Cardiac muscle cell (in vitro differentiated cells and primary cell): ENCODE results near the gene TBC1D10B. TPM values are rescaled to one million over a fixed set of nuclear protein-coding genes. Genes with fewer than 3 reads are reported as not detected.

Source experiments
- DNase-seq, 2 donors: peaks; one replicate each; pipeline versions ENCODE4 v3.0.0 to v3.0.0-alpha.2; 2010 to 2017; ENCODE audit warnings: low read depth in 1 of 2, low spot score in 1 of 2
- H3K27ac ChIP-seq: fragments of 200-600 bp; sonication (generic); 2 replicates; pipeline ENCODE4 v1.5.1; 2016
- H3K27me3 ChIP-seq: fragments of 200-600 bp; sonication (generic); 2 replicates; pipeline ENCODE4 v1.6.0; 2016; ENCODE audit warnings: control low read depth
- H3K36me3 ChIP-seq: fragments of 200-600 bp; sonication (generic); 2 replicates; pipeline ENCODE4 v1.5.1; 2016; ENCODE audit warnings: control low read depth
- H3K4me1 ChIP-seq: fragments of 200-600 bp; sonication (generic); 2 replicates; pipeline ENCODE4 v1.8.1; 2017; ENCODE audit warnings: low read depth, mild to moderate bottlenecking, mixed run types
- H3K4me3 ChIP-seq: fragments of 200-600 bp; sonication (generic); 2 replicates; pipeline ENCODE4 v1.5.1; 2016; ENCODE audit warnings: mild to moderate bottlenecking
- H3K9me3 ChIP-seq: fragments of 200-600 bp; sonication (generic); 2 replicates; pipeline ENCODE4 v1.5.1; 2017; ENCODE audit warnings: low read depth, mild to moderate bottlenecking, control low read depth
- polyA plus RNA-seq: library from polyadenylated mRNA; unstranded; fragments of >200 nt; fragmentation: Nextera tagmentation; extraction: Ambion mirVana; gene quantifications from 2 replicates; pipeline ENCODE4 v1.2.1, GENCODE V29; 2016
- total RNA-seq: library from RNA; depleted of rRNA; stranded (reverse); fragments of >200 nt; gene quantifications from 2 replicates; pipeline ENCODE4 v1.2.3, GENCODE V29; 2016
- TF ChIP-seq, protein P1 (sequence below): IDR thresholded peaks from 2 replicates; pipeline ENCODE4 v1.5.1; 2012; ENCODE audit warnings: low read depth, mild to moderate bottlenecking, low read length

Gene TBC1D10B
- total and polyA plus RNA-seq, 2 experiments from 2014 or later = 39.9 to 58.4 TPM

DNA sequence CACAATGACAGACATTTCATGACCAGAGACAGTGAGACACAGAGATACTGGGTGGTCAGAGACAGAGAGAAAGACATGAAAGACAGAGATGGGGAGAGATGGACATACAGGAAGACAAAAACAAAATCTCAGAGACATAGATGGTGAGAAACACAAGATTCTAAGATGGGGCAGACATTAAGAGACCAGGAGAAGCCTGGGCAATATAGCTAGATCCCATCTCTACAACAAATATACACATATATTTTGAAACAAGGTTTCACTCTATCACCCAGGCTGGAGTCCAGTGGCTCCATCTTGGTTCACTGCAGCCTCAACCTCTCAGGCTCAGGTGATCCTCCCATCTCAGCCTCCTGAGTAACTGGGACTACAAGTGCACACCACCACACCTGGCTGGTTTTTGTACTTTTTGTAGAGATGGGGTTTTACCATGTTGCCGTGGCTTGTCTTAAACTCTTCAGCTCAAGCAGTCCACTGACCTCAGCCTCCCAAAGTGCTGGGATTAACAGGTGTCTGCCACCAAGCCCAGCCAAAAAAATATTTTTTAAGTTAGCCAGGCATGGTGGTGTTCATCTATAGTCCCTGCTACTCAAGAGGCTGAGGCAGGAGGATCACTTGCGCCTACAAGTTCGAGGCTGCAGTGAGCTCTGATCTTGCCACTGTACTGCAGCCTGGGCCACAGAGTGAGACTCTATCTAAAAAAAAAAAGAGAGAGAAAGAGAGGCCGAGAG, 9.9 kb upstream of the TBC1D10B start:
- TF ChIP-seq, protein P1, sequence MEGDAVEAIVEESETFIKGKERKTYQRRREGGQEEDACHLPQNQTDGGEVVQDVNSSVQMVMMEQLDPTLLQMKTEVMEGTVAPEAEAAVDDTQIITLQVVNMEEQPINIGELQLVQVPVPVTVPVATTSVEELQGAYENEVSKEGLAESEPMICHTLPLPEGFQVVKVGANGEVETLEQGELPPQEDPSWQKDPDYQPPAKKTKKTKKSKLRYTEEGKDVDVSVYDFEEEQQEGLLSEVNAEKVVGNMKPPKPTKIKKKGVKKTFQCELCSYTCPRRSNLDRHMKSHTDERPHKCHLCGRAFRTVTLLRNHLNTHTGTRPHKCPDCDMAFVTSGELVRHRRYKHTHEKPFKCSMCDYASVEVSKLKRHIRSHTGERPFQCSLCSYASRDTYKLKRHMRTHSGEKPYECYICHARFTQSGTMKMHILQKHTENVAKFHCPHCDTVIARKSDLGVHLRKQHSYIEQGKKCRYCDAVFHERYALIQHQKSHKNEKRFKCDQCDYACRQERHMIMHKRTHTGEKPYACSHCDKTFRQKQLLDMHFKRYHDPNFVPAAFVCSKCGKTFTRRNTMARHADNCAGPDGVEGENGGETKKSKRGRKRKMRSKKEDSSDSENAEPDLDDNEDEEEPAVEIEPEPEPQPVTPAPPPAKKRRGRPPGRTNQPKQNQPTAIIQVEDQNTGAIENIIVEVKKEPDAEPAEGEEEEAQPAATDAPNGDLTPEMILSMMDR = no peak
- H3K27me3 ChIP-seq = no peaks in the 10 kb centered on the region
- DNase-seq = no peak
- no peaks in the 10 kb centered on the region for H3K36me3 ChIP-seq
- peaks cover 9% of the 10 kb centered on the region for H3K4me1 ChIP-seq
- no peak overlapping the region for H3K27ac ChIP-seq
- no peaks in the 10 kb centered on the region for H3K9me3 ChIP-seq
- no peak overlapping the region for H3K4me3 ChIP-seq

DNA sequence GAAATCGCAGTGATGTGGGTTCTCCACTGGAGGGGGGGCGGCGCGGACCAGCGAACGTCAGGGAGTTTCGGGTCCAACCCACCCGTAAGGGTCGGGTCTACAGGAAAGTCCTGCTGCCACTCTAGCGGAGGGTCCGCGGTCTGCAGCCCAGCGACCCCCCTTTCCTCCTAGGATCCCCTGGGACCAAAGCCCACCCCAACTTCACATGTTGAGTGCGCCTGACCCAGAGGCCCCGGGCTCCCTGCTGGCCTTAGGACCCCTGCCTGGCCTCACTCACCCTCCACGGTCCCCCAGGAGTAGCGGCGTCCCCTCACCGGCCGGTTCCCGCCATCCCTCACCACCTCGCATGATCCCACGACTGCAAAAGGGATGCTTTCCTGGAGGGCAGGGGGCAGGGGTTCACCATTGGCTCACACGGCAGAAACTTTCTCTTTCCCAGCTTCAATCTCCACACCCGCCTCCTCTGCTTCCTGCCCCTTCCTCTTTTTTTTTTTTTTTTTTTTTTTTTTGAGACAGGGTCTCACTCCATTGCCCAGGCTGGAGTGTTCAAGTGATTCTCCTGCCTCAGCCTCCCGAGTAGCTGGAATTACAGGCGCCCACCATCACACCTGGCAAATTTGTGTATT, 9.0 kb upstream of the TBC1D10B start:
- TF ChIP-seq, protein P1 = no peak
- DNase-seq = no peak
- Histone ChIP-seq H3K27ac (peak overlapping the region; percentile 98), H3K36me3 (no peaks in the 10 kb centered on the region), H3K4me3 (peak overlapping the region; percentile 60), H3K27me3 (no peaks in the 10 kb centered on the region), H3K9me3 (no peaks in the 10 kb centered on the region), H3K4me1 (peaks cover 9% of the 10 kb centered on the region)

GRCh38 chr16:30378236-30379157, 8.2 kb upstream of the TBC1D10B start:
- DNase-seq = peak; percentile 99
- TF ChIP-seq, protein P1 = peak; percentile 25
- Histone ChIP-seq H3K27me3 (no peaks in the 10 kb centered on the region), H3K9me3 (no peaks in the 10 kb centered on the region), H3K27ac (peak overlapping the region; percentile 98), H3K4me3 (peak overlapping the region; percentile 60), H3K36me3 (no peaks in the 10 kb centered on the region), H3K4me1 (peaks cover 9% of the 10 kb centered on the region)

DNA sequence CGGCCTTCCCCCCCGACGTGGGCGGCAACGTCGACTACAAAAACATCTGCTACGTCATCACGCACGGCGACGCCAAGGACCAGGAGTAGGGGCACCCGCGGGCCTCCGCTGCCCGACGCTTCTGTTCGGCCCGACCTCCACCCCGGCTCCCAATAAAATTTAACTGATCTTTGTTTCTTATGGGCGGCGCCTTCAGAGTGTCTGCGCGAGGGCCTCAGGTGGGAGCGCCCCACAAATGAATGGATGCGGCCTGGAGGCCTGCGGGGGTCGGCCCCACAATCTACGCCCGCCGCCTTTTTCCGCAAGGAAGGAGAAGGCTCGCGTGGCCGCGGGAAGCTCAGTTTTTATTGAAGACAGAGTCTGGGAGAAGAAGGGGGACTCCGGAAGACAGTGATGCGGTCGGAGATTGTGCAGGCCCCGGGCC, 7.5 kb upstream of the TBC1D10B start:
- H3K4me1 ChIP-seq = peaks cover 9% of the 10 kb centered on the region
- peak overlapping the region; percentile 98 for H3K27ac ChIP-seq
- H3K9me3 ChIP-seq = no peaks in the 10 kb centered on the region
- DNase-seq = peak; percentile 86 to 95
- TF ChIP-seq, protein P1 = no peak
- no peaks in the 10 kb centered on the region for H3K27me3 ChIP-seq
- no peaks in the 10 kb centered on the region for H3K36me3 ChIP-seq
- H3K4me3 ChIP-seq = peak overlapping the region; percentile 60

GRCh38 chr16:30377050-30377811, 6.9 kb upstream of the TBC1D10B start:
- Histone ChIP-seq H3K27me3 (no peaks in the 10 kb centered on the region), H3K27ac (peak overlapping the region; percentile 98), H3K36me3 (no peaks in the 10 kb centered on the region), H3K9me3 (no peaks in the 10 kb centered on the region), H3K4me1 (peaks cover 15% of the 10 kb centered on the region), H3K4me3 (no peak overlapping the region)
- no peak for DNase-seq
- TF ChIP-seq, protein P1 = no peak
